Transverse colon (tissue), 4 donors: ENCODE results near the gene UPB1. TPM values are rescaled to one million over a fixed set of nuclear protein-coding genes. Genes with fewer than 3 reads are reported as not detected.

ENCODE experiments used
- DNase-seq: peaks from one replicate; pipeline ENCODE4 v3.0.0-alpha.2; 2019
- H3K27ac ChIP-seq, 4 donors: fragments of 200-600 bp; sonication (generic); 2 replicates each; pipeline ENCODE4 v1.5.1; 2016 to 2018; ENCODE audit warnings: inconsistent platforms in 4 of 4
- H3K27me3 ChIP-seq: fragments of 200-600 bp; sonication (generic); 2 replicates; pipeline ENCODE4 v1.5.1; 2017; ENCODE audit warnings: inconsistent platforms
- H3K36me3 ChIP-seq, 4 donors: fragments of 200-600 bp; sonication (generic); 2 replicates each; pipeline ENCODE4 v1.5.1; 2017 to 2019; ENCODE audit warnings: inconsistent platforms in 4 of 4
- H3K4me1 ChIP-seq, 4 donors: fragments of 200-600 bp; sonication (generic); 2 replicates each; pipeline ENCODE4 v1.5.1; 2017 to 2020; ENCODE audit warnings: inconsistent platforms in 4 of 4
- H3K4me3 ChIP-seq, 4 donors: fragments of 200-600 bp; sonication (generic); 1 replicate in 1 of 4; 2 replicates in 3 of 4; pipeline versions ENCODE4 v1.5.1 to v1.6.1; 2017 to 2019; ENCODE audit warnings: inconsistent platforms in 4 of 4
- H3K9me3 ChIP-seq, 2 donors: fragments of 200-600 bp; sonication (generic); 2 replicates each; pipeline ENCODE4 v1.5.1; 2017 to 2019; ENCODE audit warnings: inconsistent platforms in 2 of 2
- EP300 ChIP-seq: sonication (generic); formaldehyde crosslinking; IDR thresholded peaks from one replicate; pipeline ENCODE4 v1.6.1; 2017; ENCODE audit warnings: antibody characterized with exemption, low read depth
- POLR2A ChIP-seq: fragments of 450-650 bp; IDR thresholded peaks from one replicate; pipeline ENCODE4 v1.6.1; 2016; ENCODE audit warnings: antibody characterized with exemption, mild to moderate bottlenecking, moderate library complexity
- POLR2AphosphoS5 ChIP-seq, 3 donors: sonication (generic); formaldehyde crosslinking; IDR thresholded peaks; one replicate each; pipeline ENCODE4 v1.6.1; 2016; ENCODE audit warnings: antibody characterized with exemption in 3 of 3
- WGBS, 2 donors: methylation state at CpG; one replicate each; pipeline ENCODE4 v1.1.5; 2018; ENCODE audit warnings: low coverage in 1 of 2; 5-methylcytosine and 5-hydroxymethylcytosine counted together
- in situ Hi-C, 4 donors: fragments of 200-750 bp; cut with MboI; loops; one replicate each; pipeline versions ENCODE4 v1.15.0 to v1.15.1; 2017; ENCODE audit warnings: low sequenced_read_pairs in 3 of 4, low pct_ligation_motif_present in 1 of 4, low pct_unique_long_range_greater_than_20kb in 1 of 4
- intact Hi-C: fragments of 100-400 bp; cut with DNase I; formaldehyde crosslinking; loops from one replicate; pipeline ENCODE4 v1.15.1; 2023; ENCODE audit warnings: low total_unique reads
- total RNA-seq, 4 donors: library from RNA; depleted of rRNA; stranded (reverse); fragments of >200 nt; gene quantifications; one replicate each; pipeline ENCODE4 v1.1.0, GENCODE V29; 2016
- TF ChIP-seq, protein P1 (sequence below), 5 experiments: fragments of 200-600 bp in 3 of 5; fragments of 450-650 bp in 2 of 5; sonication (generic) in 3 of 5; IDR thresholded peaks; 1 replicate in 2 of 5; 2 replicates in 3 of 5; pipeline ENCODE4 v1.5.1; 2016 to 2017; ENCODE audit warnings: antibody characterized with exemption in 5 of 5, inconsistent platforms in 3 of 5, mild to moderate bottlenecking in 2 of 5, moderate library complexity in 1 of 5

The UPB1 gene
- total RNA-seq, 4 donors from 2014 or later = 0.32 TPM; not detected in 3

GRCh38 chr22:24507716-24508115, 12.6 kb downstream of the UPB1 start:
- peaks cover 4 to 41% (median 25%) of the 10 kb centered on the region in 4 donors for H3K4me1 ChIP-seq

DNA sequence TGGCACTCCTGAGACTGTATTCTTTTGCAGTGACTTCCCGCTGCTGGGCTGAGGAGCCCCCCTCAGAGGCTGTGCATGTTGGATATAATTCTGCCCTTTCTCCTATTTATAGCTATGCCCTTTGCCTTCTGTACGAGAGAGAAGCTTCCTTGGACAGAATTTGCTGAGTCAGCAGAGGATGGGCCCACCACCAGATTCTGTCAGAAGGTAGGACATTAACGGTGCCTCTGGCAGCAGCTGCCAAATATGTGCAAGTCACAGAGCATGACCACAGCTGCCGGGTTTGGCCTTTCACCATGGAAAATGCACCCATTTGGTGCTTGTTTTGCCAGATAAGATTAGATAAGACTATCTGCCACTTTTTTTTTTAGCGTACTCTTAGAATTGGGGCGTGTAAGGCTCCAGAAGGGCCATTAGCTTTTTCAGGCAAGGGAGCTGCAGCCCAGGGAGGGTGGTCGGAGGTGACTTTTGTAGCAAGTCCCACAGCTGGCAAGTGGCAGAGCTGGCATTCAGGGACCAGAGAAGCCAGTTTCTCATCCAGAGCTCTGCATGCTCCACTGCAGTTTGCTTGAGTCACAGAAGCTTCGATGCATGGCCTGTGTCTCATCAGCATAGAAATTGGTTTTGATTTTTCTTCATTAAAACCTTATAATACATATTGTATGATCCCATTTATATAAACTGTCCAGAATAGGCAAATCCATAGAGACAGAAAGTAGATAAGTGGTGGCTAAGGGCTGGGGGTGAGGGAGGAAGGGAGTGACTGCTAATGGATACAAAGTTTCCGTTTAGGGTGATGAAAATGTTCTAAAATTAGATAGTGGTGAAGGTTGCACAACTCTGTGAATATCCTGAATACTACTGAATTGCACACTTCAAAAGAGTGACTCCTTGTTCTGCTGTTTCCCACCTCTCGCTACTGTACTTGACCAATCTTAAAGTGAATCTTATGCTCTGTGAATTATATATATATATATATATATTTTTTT, 15.8 kb downstream of the UPB1 start:
- H3K4me3 ChIP-seq = no peak overlapping the region
- in situ Hi-C loops = no loop called here

More at GRCh38 chr22:24507716-24508115, 12.6 kb downstream of the UPB1 start:
- in situ Hi-C loops (loop anchor here in 1 of 4 donors (10.0 kb wide), 1 partner anchor 93 kb away; no protein-coding TSS in a partner anchor), intact Hi-C loops (loop anchor here (10.0 kb wide), 1 partner anchor 83 kb away; the partner anchor contains the start of gene ADORA2A)
- no peak overlapping the region for H3K27ac ChIP-seq
- DNase-seq = no peak
- H3K36me3 ChIP-seq = no peaks in the 10 kb centered on the region
- TF ChIP-seq, protein P1, sequence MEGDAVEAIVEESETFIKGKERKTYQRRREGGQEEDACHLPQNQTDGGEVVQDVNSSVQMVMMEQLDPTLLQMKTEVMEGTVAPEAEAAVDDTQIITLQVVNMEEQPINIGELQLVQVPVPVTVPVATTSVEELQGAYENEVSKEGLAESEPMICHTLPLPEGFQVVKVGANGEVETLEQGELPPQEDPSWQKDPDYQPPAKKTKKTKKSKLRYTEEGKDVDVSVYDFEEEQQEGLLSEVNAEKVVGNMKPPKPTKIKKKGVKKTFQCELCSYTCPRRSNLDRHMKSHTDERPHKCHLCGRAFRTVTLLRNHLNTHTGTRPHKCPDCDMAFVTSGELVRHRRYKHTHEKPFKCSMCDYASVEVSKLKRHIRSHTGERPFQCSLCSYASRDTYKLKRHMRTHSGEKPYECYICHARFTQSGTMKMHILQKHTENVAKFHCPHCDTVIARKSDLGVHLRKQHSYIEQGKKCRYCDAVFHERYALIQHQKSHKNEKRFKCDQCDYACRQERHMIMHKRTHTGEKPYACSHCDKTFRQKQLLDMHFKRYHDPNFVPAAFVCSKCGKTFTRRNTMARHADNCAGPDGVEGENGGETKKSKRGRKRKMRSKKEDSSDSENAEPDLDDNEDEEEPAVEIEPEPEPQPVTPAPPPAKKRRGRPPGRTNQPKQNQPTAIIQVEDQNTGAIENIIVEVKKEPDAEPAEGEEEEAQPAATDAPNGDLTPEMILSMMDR (IDR thresholded peaks at IDR 0.05) = no peak
- TF ChIP-seq EP300 (no peak), POLR2A (no peak), POLR2AphosphoS5 (IDR thresholded peaks at IDR 0.05) (no peak)
- WGBS, 2 donors = 72 to 91% methylated on average over 6 to 7 of the region's 7 CpGs
- no peak overlapping the region for H3K4me3 ChIP-seq
- no peaks in the 10 kb centered on the region for H3K27me3 ChIP-seq
- H3K9me3 ChIP-seq = no peaks in the 10 kb centered on the region

GRCh38 chr22:24512043-24512442, 16.9 kb downstream of the UPB1 start:
- Histone ChIP-seq H3K9me3 (no peaks in the 10 kb centered on the region), H3K4me3 (no peak overlapping the region), H3K36me3 (no peaks in the 10 kb centered on the region), H3K4me1 (peaks cover 4 to 36% (median 24%) of the 10 kb centered on the region in 4 donors), H3K27me3 (no peaks in the 10 kb centered on the region), H3K27ac (no peak overlapping the region)
- 63 to 66% methylated on average over 3 of the region's 3 CpGs for WGBS, 2 donors
- TF ChIP-seq POLR2A (no peak), POLR2AphosphoS5 (IDR thresholded peaks at IDR 0.05) (no peak), EP300 (no peak)
- TF ChIP-seq, protein P1 (IDR thresholded peaks at IDR 0.05) = no peak
- intact Hi-C loops (no loop called here), in situ Hi-C loops (no loop called here)
- no peak for DNase-seq

More for the DNA sequence above, 15.8 kb downstream of the UPB1 start:
- Histone ChIP-seq H3K4me1 (peaks cover 4 to 39% (median 31%) of the 10 kb centered on the region in 4 donors), H3K27me3 (no peaks in the 10 kb centered on the region), H3K9me3 (no peaks in the 10 kb centered on the region), H3K27ac (peak overlapping the region in 1 of 4 donors; percentile 10), H3K36me3 (no peaks in the 10 kb centered on the region)
- no peak for TF ChIP-seq POLR2A
- no peak for TF ChIP-seq POLR2AphosphoS5 (IDR thresholded peaks at IDR 0.05)
- TF ChIP-seq, protein P1 (IDR thresholded peaks at IDR 0.05) = no peak
- TF ChIP-seq EP300 = no peak
- DNase-seq = no peak
- 39 to 71% methylated on average over 3 to 10 of the region's 10 CpGs for WGBS, 2 donors
- intact Hi-C loops = no loop called here
